GM13977 (cell line): ENCODE data around the gene FBXL7.

Source experiments
- DNase-seq: peaks from one replicate; pipeline ENCODE4 v3.0.0; 2012; ENCODE audit warnings: low spot score
- in situ Hi-C: fragments of 300-500 bp; cut with MboI; formaldehyde crosslinking; loops from one replicate; pipeline ENCODE4 v1.12.0; 2022; ENCODE audit warnings: low sequenced_read_pairs, low pct_unique_long_range_greater_than_20kb, mixed read lengths, inconsistent platforms; ENCODE audit not compliant: unreplicated experiment
- TF ChIP-seq, protein P1 (sequence below): IDR thresholded peaks from 2 replicates; pipeline ENCODE4 v1.5.1; 2012; ENCODE audit warnings: mild to moderate bottlenecking, control low read depth; ENCODE audit not compliant: insufficient read depth; ENCODE audit errors: extremely low read depth, missing control alignments

FBXL7 gene

DNA sequence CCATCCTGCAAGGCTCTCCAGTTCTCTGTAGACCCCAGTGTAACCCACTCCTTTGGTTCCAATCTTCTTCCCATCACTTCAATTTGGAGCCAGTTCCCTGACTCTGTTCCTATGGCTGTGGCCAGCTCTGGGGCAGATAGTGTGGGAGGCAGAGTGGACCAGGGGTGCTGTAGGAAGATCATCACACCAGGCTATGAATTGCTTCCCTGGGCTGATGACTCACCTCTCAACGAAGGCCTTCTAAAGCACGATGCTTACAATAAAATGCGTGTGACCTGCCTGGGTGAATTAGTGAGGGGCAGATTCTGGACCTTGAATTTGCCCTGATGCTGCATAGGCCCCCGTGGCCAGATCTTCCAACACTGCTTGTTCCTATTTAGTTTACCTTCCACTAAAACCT is 289.7 kb downstream of the FBXL7 start:
- in situ Hi-C loops, result no loop called here
- TF ChIP-seq, protein P1, sequence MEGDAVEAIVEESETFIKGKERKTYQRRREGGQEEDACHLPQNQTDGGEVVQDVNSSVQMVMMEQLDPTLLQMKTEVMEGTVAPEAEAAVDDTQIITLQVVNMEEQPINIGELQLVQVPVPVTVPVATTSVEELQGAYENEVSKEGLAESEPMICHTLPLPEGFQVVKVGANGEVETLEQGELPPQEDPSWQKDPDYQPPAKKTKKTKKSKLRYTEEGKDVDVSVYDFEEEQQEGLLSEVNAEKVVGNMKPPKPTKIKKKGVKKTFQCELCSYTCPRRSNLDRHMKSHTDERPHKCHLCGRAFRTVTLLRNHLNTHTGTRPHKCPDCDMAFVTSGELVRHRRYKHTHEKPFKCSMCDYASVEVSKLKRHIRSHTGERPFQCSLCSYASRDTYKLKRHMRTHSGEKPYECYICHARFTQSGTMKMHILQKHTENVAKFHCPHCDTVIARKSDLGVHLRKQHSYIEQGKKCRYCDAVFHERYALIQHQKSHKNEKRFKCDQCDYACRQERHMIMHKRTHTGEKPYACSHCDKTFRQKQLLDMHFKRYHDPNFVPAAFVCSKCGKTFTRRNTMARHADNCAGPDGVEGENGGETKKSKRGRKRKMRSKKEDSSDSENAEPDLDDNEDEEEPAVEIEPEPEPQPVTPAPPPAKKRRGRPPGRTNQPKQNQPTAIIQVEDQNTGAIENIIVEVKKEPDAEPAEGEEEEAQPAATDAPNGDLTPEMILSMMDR, result no peak
- DNase-seq, result no peak

DNA sequence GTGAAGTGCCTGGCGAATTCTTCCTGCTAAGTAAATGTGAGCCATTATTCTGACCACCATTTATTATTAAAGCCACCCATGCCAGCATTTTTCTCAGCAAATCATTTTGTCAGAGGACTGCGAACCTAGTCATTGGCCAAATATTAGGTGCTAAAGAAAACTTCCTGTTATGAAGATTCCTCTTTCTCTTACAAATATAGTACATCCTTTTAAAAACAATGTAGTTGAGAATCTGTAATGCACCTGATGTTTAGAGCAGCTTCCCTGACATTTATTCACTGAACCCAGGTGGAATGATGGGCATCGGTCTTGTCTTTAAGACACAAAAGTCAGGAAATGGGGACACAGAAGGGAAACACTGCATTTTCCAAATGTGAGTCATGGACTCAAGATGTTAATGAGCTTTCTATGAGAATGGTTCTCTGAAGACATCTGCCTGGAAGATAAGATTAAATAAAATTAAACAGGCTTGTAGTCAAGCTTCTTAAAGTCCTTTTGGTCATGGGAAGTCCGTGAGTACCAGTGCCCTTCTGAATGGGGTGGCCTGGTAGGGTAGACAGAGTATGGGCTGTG is 290.6 kb downstream of the FBXL7 start:
- TF ChIP-seq, protein P1, result no peak
- DNase-seq, result no peak
- in situ Hi-C loops, result no loop called here

DNA sequence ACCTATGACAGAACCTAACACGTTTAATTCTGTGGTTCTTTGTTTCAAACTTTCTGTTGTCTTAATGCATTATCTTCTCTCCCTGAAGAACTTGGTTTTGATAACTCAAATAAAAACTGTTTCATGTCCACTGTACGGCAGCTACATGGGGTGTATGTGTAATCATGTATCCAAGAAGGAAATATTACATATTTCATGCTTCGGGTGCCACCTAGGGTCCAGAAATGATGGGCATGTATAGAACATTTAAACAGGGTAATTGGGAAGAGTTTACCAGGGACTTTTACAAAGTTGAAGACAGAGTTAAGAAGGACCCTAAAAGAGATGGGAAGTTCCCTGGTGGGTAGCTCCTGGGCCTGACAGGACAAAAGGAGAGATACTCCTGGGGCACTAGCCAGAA is 291.3 kb downstream of the FBXL7 start:
- in situ Hi-C loops, result no loop called here
- DNase-seq, result no peak
- TF ChIP-seq, protein P1, result no peak

DNA sequence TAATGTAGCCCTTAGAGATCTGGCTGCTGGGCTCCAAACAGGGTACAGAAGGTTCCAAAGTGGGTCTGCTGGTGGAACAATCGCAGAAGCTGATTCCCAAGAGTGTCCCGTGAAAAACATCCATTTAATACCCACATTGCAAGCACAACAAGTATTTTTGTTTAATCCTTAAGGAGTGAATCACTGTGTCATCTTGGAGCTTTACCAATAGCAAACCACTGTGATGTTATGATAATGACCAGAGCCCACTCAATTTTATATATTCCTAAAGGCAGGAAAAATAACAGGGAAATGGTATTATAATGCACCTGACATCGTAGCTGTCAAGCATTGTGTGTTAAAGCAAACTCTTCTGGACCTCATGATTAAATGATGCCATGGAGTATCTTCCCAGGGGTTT is 291.9 kb downstream of the FBXL7 start:
- in situ Hi-C loops, result no loop called here
- TF ChIP-seq, protein P1, result no peak
- no peak for DNase-seq

DNA sequence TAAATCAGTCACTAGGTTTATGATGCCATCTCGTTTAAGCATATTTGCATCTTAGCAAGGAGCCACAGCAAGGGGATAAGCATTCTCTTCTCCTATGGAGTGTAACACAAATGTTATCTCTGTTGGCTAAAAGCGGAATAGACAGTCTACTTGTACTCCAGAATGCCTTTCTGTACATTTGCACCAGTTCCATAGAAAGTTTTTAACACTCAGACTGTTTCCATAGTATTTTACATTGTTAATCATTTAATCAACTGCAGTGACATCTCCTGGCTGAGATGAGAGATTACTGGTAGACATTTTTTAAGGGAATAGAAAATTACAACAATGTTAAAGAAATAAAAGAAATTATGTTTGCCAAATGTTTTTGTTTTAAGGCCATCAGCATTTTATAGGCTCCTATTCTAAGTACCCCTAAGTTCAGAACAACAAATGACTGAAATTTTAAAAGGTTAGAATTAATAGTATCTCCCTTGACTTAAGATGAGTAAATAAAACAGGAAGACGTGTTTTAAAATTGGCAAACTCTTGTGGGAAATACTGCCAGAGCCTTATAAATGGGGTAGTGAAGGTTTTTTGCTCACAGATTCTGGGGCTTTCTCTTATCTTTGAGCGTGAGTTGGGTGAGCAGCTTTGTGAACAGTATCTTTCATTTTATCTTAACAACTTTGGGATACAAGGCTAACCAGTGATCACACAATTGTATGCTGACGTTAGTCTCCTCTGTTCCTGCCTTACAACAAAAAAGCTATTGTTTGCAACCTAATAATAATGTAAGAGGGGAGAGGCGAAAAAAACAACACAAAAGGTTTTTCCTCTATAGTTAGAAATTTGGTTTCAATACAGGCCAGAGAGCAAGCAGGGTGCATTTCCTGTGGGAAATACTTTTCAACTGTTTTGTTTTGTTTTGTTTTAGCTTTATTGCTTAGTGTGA is 294.3 kb downstream of the FBXL7 start:
- TF ChIP-seq, protein P1, result peak; percentile 7
- no peak for DNase-seq
- in situ Hi-C loops, result no loop called here

DNA sequence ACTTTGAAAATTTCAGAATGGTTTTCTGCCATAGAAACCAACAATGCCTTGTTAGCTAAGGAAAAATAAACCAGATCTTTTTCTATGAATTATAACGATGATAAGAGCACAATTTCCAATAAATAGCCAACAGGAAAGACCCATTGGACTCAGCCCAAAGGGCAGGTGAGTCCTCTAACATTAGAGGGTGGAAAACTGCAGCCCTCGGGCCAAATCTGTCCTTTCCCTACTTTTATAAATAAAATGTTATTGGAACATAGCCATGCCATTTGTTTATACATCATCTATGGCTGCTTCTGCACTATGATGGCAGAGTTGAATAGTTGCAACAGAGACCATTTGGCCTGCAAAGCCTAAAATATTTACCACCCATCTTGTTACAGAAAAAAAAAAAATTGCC is 296.1 kb downstream of the FBXL7 start:
- TF ChIP-seq, protein P1, result no peak
- DNase-seq, result no peak
- in situ Hi-C loops, result no loop called here
